Activated T-cell treated with anti-CD3 and anti-CD28 coated beads, Interleukin-2, amount 50 U/mL, for 72 hours (primary cell): Measurements from ENCODE around the gene GPR55. TPM values are rescaled to one million over a fixed set of nuclear protein-coding genes. Genes with fewer than 3 reads are reported as not detected.

Experiments
- ATAC-seq, 2 donors: fragments of 150-1000 bp; cut with Tn5 transposase; replicated peaks in 1 of 2; 2 replicates each; pipeline ENCODE4 v1.10.0; 2021; ENCODE audit warnings: moderate library complexity in 2 of 2, mild to moderate bottlenecking in 1 of 2
- DNase-seq, 2 donors: peaks; one replicate each; pipeline ENCODE4 v3.0.0; 2021 to 2022; ENCODE audit warnings: mixed read lengths in 1 of 2
- H3K27ac Mint-ChIP-seq: one replicate; pipeline ENCODE4 v1.8.0; 2022; ENCODE audit warnings: mild to moderate bottlenecking, moderate library complexity, mixed read lengths
- H3K27me3 Mint-ChIP-seq: one replicate; pipeline ENCODE4 v1.8.0; 2022; ENCODE audit warnings: low read depth, mixed read lengths
- H3K36me3 Mint-ChIP-seq, 2 donors: one replicate each; pipeline ENCODE4 v1.8.0; 2022; ENCODE audit warnings: mixed read lengths in 2 of 2, mild to moderate bottlenecking in 1 of 2; ENCODE audit not compliant: insufficient read depth in 2 of 2
- H3K4me1 Mint-ChIP-seq: one replicate; pipeline ENCODE4 v1.8.0; 2022; ENCODE audit warnings: low read depth, mixed read lengths
- H3K4me3 Mint-ChIP-seq, 2 donors: one replicate each; pipeline ENCODE4 v1.8.0; 2022; ENCODE audit warnings: mild to moderate bottlenecking in 2 of 2, mixed read lengths in 2 of 2, moderate library complexity in 2 of 2
- H3K9me3 Mint-ChIP-seq, 2 donors: one replicate each; pipeline ENCODE4 v1.8.0; 2022; ENCODE audit warnings: mixed read lengths in 2 of 2
- total RNA-seq, 2 donors: library from RNA; stranded (reverse); gene quantifications; one replicate each; pipeline ENCODE4 v1.2.3, GENCODE V29; 2022

GPR55 gene
- total RNA-seq, 2 donors from 2014 or later, result 6.8 to 9.8 TPM

DNA sequence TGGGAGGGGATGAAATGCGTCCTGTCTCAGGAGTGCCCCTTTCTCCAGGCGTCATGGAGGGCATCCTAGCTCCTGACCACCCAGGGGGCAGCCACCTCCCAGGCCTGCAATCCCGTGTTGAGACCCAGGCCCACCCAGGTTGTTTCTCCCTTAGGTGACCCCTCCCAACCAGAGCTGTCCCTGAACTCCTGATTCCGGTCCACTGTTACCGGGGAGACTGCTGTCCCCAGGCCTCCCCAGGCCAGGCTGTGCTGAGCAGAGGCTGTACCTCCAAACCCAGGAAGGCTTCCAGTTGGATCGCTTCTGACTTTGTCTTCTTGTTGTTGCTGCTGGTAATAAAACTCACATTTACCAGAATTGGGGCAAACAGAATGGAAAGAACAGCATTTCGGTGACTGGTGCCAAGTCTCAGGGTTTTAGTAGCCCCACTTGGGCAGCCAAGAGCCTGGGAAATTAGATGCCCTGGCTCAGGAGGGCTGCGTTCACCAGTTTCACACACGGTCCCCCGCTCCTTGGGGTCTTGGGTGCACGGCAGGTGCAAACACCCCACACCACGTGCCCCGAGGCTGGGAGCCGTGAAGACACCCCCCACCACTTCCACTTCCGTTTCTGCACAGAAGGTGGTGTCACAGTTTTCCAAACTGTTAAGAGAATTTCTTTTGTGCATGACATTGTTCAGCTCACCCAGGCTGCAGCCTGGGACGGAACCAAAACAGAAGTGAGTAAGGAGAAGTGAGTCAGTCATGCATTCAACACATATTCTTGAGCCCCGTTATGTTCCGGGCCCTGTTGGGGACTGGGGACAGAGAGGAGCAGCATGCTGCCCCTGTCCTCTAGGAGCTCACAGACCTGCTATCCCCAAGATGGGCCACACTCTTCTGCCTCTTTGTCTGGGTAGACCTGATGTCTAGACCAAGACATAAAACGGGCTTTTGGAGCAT lies 30.9 kb downstream of the GPR55 start:
- Mint-ChIP-seq H3K27ac (no peak overlapping the region), H3K9me3 (no peaks in the 10 kb centered on the region), H3K4me3 (no peak overlapping the region), H3K36me3 (no peaks in the 10 kb centered on the region), H3K4me1 (peaks cover 25% of the 10 kb centered on the region), H3K27me3 (peaks cover 45% of the 10 kb centered on the region)
- no peak for DNase-seq
- ATAC-seq, result peak in 1 of 2 donors; percentile 55

DNA sequence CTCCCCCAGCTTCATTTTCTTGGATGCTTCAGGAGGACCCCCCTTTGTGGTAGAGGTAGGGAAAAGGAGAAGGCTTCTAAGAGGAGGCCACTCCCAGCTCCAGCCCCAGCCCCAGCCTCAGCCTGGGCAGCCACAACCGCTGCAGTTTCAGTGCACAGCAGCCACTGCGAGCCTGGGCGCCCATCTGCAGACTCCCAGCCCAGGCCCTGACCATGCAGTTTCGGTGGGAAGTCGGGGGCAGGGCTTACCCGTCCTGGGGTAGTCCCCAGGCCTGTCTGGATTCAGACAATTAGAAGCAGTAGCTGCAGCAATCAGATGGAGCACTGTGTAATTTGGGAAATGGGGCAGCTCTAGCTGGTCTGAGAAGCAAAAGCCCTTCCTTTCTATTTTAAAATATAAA lies 31.7 kb downstream of the GPR55 start:
- H3K36me3 Mint-ChIP-seq, result no peaks in the 10 kb centered on the region
- no peak overlapping the region for H3K27ac Mint-ChIP-seq
- ATAC-seq (no peak), DNase-seq (no peak)
- peaks cover 25% of the 10 kb centered on the region for H3K4me1 Mint-ChIP-seq
- no peaks in the 10 kb centered on the region for H3K9me3 Mint-ChIP-seq
- H3K27me3 Mint-ChIP-seq, result peaks cover 50% of the 10 kb centered on the region
- H3K4me3 Mint-ChIP-seq, result no peak overlapping the region

GRCh38 chr2:230891509-230891908 lies 33.5 kb downstream of the GPR55 start:
- Mint-ChIP-seq H3K36me3 (no peaks in the 10 kb centered on the region), H3K27me3 (peaks cover 39% of the 10 kb centered on the region), H3K4me1 (peaks cover 20% of the 10 kb centered on the region), H3K4me3 (no peak overlapping the region), H3K27ac (no peak overlapping the region), H3K9me3 (no peaks in the 10 kb centered on the region)
- ATAC-seq (peak in 1 of 2 donors; percentile 47), DNase-seq (no peak)

GRCh38 chr2:230891064-230891463 lies 34.0 kb downstream of the GPR55 start:
- ATAC-seq (no peak), DNase-seq (no peak)
- Mint-ChIP-seq H3K36me3 (no peaks in the 10 kb centered on the region), H3K27ac (no peak overlapping the region), H3K27me3 (peaks cover 36% of the 10 kb centered on the region), H3K4me3 (no peak overlapping the region), H3K4me1 (peaks cover 24% of the 10 kb centered on the region), H3K9me3 (no peaks in the 10 kb centered on the region)

GRCh38 chr2:230890646-230891045 lies 34.4 kb downstream of the GPR55 start:
- peaks cover 32% of the 10 kb centered on the region for H3K27me3 Mint-ChIP-seq
- H3K36me3 Mint-ChIP-seq, result no peaks in the 10 kb centered on the region
- ATAC-seq (no peak), DNase-seq (no peak)
- no peak overlapping the region for H3K27ac Mint-ChIP-seq
- no peak overlapping the region for H3K4me3 Mint-ChIP-seq
- no peaks in the 10 kb centered on the region for H3K9me3 Mint-ChIP-seq
- peaks cover 27% of the 10 kb centered on the region for H3K4me1 Mint-ChIP-seq

DNA sequence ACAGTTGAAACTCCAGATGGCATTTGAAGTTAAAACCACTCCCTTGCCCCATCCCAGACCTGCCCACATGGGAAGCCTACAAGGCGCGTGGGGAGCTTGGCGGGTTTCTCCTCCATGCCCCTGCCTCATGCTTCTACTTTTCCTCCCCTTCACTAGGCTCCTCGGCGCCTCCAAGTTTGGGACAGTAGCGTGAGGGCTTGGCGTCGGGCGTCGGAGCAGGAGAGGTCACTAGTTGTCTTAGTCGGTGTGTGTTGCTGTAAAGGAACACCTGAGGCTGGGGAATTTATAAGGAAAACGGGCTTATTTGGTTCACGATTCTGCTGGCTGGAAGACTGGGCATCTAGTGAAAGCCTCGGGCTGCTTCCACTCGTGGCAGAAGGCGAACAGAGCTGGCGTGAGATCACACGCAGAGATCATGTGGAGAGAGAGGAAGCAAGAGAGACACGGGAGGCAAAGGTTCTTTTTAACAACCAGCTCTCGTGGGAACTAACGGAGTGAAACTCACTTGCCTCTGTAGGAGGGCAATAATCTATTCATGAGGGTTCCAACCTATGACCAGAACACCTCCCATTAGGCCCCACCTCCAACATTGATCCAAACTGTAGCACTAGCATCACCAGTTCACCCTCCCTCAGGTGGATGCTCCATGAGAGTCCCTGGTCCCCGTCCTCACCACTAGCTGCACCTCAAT lies 35.0 kb downstream of the GPR55 start:
- DNase-seq (no peak), ATAC-seq (no peak)
- H3K9me3 Mint-ChIP-seq, result no peaks in the 10 kb centered on the region
- H3K4me1 Mint-ChIP-seq, result peaks cover 27% of the 10 kb centered on the region
- peaks cover 31% of the 10 kb centered on the region for H3K27me3 Mint-ChIP-seq
- H3K36me3 Mint-ChIP-seq, result no peaks in the 10 kb centered on the region
- H3K27ac Mint-ChIP-seq, result no peak overlapping the region
- no peak overlapping the region for H3K4me3 Mint-ChIP-seq

GRCh38 chr2:230888824-230889400 lies 36.1 kb downstream of the GPR55 start:
- no peak for DNase-seq
- ATAC-seq, result no peak
- Mint-ChIP-seq H3K9me3 (no peaks in the 10 kb centered on the region), H3K27me3 (peaks cover 21% of the 10 kb centered on the region), H3K4me3 (no peak overlapping the region), H3K36me3 (no peaks in the 10 kb centered on the region), H3K4me1 (peaks cover 20% of the 10 kb centered on the region), H3K27ac (no peak overlapping the region)

- Mint-ChIP-seq H3K36me3 (no peaks in the 10 kb centered on the region), H3K9me3 (no peaks in the 10 kb centered on the region), H3K4me1 (peaks cover 27% of the 10 kb centered on the region), H3K4me3 (no peak overlapping the region), H3K27me3 (peaks cover 14% of the 10 kb centered on the region), H3K27ac (no peak overlapping the region)
- ATAC-seq, result no peak
- DNase-seq, result no peak
Measured at GRCh38 chr2:230887342-230887741, 37.7 kb downstream of the GPR55 start.

DNA sequence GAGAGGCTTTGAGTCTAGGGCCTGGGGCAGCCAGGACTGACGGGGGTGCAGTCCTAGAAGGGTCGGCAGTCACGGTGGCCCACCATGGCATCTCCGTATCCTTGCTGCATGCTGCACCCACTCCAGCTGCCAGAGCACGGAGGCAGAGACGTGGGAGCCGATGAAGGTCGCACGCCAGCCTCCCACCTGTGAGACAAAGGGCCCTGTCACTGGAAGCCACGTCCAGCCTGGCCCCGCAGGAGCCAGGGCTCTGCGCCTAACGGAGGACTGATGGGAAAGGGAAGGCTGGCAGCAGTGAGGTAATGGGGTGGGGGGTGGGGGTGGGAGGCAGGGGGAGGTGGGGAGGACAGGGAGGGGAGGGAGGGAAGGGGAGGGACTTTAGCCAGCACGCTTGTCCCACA lies 38.4 kb downstream of the GPR55 start:
- Mint-ChIP-seq H3K4me1 (peaks cover 27% of the 10 kb centered on the region), H3K9me3 (no peaks in the 10 kb centered on the region), H3K4me3 (no peak overlapping the region), H3K27me3 (peaks cover 11% of the 10 kb centered on the region), H3K36me3 (no peaks in the 10 kb centered on the region), H3K27ac (no peak overlapping the region)
- no peak for ATAC-seq
- DNase-seq, result no peak

GRCh38 chr2:230886206-230886605 lies 38.8 kb downstream of the GPR55 start:
- ATAC-seq (no peak), DNase-seq (no peak)
- Mint-ChIP-seq H3K4me3 (no peak overlapping the region), H3K36me3 (no peaks in the 10 kb centered on the region), H3K9me3 (no peaks in the 10 kb centered on the region), H3K4me1 (peaks cover 23% of the 10 kb centered on the region), H3K27ac (no peak overlapping the region), H3K27me3 (peaks cover 7% of the 10 kb centered on the region)

DNA sequence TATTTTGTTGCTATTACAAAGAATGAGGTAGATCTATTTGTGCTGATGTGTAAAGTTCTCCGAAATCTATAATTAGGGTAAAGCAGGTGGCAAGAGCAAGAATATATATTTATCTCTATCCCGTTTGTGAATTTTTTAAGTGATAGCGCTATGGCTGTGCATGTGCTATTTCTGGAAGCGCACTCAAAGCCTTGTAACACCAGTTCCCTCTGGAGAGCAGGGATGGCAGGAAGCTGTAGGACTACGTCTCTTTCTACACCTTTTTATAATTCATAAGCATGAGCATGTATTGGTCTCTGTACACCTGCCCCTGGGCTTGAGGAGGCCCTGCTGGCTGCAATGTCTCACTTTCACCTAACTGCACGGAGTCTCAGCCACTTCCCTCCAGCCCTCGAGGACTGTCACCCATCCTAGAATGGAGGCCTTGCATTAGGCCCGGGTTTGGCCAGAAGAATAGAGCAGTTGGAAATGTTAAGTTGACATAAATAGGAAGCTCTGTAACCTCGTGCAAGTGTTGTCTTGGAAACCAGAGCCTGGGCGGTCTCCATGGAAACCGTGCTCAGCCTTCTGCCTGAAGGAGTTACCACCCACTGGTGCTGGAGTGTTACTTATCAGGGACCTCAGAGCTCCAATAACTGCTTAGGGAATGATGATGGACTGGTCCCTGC lies 39.4 kb downstream of the GPR55 start:
- Mint-ChIP-seq H3K27me3 (peaks cover 6% of the 10 kb centered on the region), H3K27ac (no peak overlapping the region), H3K4me1 (peaks cover 17% of the 10 kb centered on the region), H3K4me3 (no peak overlapping the region), H3K36me3 (no peaks in the 10 kb centered on the region), H3K9me3 (no peaks in the 10 kb centered on the region)
- ATAC-seq (no peak), DNase-seq (no peak)

GRCh38 chr2:230881840-230882239 lies 43.2 kb downstream of the GPR55 start:
- no peak overlapping the region for H3K27ac Mint-ChIP-seq
- H3K4me1 Mint-ChIP-seq, result peaks cover 28% of the 10 kb centered on the region
- H3K36me3 Mint-ChIP-seq, result no peaks in the 10 kb centered on the region
- DNase-seq (no peak), ATAC-seq (no peak)
- H3K9me3 Mint-ChIP-seq, result no peaks in the 10 kb centered on the region
- H3K27me3 Mint-ChIP-seq, result no peaks in the 10 kb centered on the region
- H3K4me3 Mint-ChIP-seq, result no peak overlapping the region

GRCh38 chr2:230879891-230880290 lies 45.2 kb downstream of the GPR55 start:
- H3K36me3 Mint-ChIP-seq, result no peaks in the 10 kb centered on the region
- no peak for ATAC-seq
- H3K27ac Mint-ChIP-seq, result no peak overlapping the region
- H3K9me3 Mint-ChIP-seq, result no peaks in the 10 kb centered on the region
- no peaks in the 10 kb centered on the region for H3K27me3 Mint-ChIP-seq
- H3K4me3 Mint-ChIP-seq, result no peak overlapping the region
- no peak for DNase-seq
- peaks cover 21% of the 10 kb centered on the region for H3K4me1 Mint-ChIP-seq
